Subcutaneous adipose tissue (tissue), 4 donors: ENCODE results near the gene GLI2. TPM values are rescaled to one million over a fixed set of nuclear protein-coding genes. Genes with fewer than 3 reads are reported as not detected.

ENCODE experiments used
- CTCF ChIP-seq: fragments of 450-650 bp; IDR thresholded peaks from one replicate; pipeline ENCODE4 v1.5.1; 2016; ENCODE audit warnings: low read depth, mild to moderate bottlenecking, control low read depth, antibody characterized with exemption, moderate library complexity
- total RNA-seq, 4 donors: library from RNA; depleted of rRNA; stranded (reverse); fragments of >200 nt; gene quantifications; one replicate each; pipeline ENCODE4 v1.1.0, GENCODE V29; 2016

Gene GLI2
- total RNA-seq, 4 donors from 2014 or later: 0.82 to 1.5 (median 1.0) TPM

GRCh38 chr2:120776649-120777048 lies 41.0 kb downstream of the GLI2 start:
- no peak for TF ChIP-seq CTCF

- no peak for TF ChIP-seq CTCF
These were observed 41.6 kb downstream of the GLI2 start for GRCh38 chr2:120777170-120777751.

- no peak for TF ChIP-seq CTCF
These were observed 42.1 kb downstream of the GLI2 start for GRCh38 chr2:120777787-120778186.

GRCh38 chr2:120778244-120778643 lies 42.6 kb downstream of the GLI2 start:
- TF ChIP-seq CTCF: no peak

GRCh38 chr2:120779781-120780283 lies 44.2 kb downstream of the GLI2 start:
- no peak for TF ChIP-seq CTCF

GRCh38 chr2:120780402-120780801 lies 44.7 kb downstream of the GLI2 start:
- TF ChIP-seq CTCF: no peak

- TF ChIP-seq CTCF: no peak
These were observed 47.7 kb downstream of the GLI2 start for GRCh38 chr2:120783371-120783791.
